SKM-1 treated with dmso at 0.1 percent for 144 hours (cell line): ENCODE measurements around the gene PTGER2.

Experiments used
- DNase-seq: peaks from one replicate; lab custom pipeline; 2025; ENCODE audit not compliant: unreplicated experiment; lab: John Stamatoyannopoulos, UW

PTGER2 gene

GRCh38 chr14:52369305-52369801 is 55.2 kb downstream of the PTGER2 start:
- no peak for DNase-seq

GRCh38 chr14:52370406-52370935 is 56.4 kb downstream of the PTGER2 start:
- DNase-seq = no peak

DNA sequence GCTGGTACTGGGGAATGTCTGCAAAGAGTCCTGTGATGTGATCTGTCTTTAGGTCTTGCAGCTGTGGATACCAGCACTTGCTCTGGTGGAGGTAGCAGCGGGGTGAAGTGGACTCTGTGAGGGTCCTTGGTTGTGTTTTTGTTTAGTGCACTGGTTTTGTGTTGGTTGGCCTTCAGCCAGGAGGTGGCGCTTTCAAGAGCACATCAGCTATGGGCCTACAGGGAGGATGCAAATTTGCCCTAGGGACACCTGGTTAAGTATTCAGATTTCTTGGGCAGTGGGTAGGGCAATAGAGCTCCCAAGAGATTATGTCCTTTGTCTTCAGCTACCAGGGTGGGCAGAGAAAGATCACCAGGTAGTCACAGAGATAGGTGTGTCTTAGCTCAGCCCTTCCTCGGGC is 63.8 kb downstream of the PTGER2 start:
- DNase-seq = no peak
